HepG2 (cell line): Measurements from ENCODE around the gene SLC19A1. TPM values are rescaled to one million over a fixed set of nuclear protein-coding genes. Genes with fewer than 3 reads are reported as not detected.

Source experiments
- AHR ChIP-seq: IDR thresholded peaks from 2 replicates; pipeline ENCODE4 v1.6.1; 2018; ENCODE audit warnings: missing genetic modification reagents, missing compliant biosample characterization
- ESRRA ChIP-seq: sonication (generic); formaldehyde crosslinking; IDR thresholded peaks from 2 replicates; pipeline ENCODE4 v1.5.1; 2020; ENCODE audit warnings: mild to moderate bottlenecking, low read depth, missing genetic modification reagents
- GATAD2A ChIP-seq: IDR thresholded peaks from 2 replicates; pipeline ENCODE4 v1.6.1; 2016
- KLF13 ChIP-seq: sonication (generic); formaldehyde crosslinking; IDR thresholded peaks from 2 replicates; pipeline ENCODE4 v1.4.0; 2020; ENCODE audit warnings: mild to moderate bottlenecking, missing genetic modification reagents
- MYC ChIP-seq: sonication (generic); formaldehyde crosslinking; IDR thresholded peaks from 2 replicates; pipeline ENCODE4 v1.9.0; 2021; ENCODE audit warnings: missing genetic modification reagents, borderline replicate concordance
- MYNN ChIP-seq: sonication (generic); formaldehyde crosslinking; IDR thresholded peaks from 2 replicates; pipeline ENCODE4 v1.4.0; 2020; ENCODE audit warnings: mild to moderate bottlenecking, low read depth, missing genetic modification reagents
- XBP1 ChIP-seq: sonication (generic); formaldehyde crosslinking; IDR thresholded peaks from 2 replicates; pipeline ENCODE4 v1.5.0; 2020; ENCODE audit warnings: missing genetic modification reagents
- ZNF230 ChIP-seq: sonication (generic); formaldehyde crosslinking; IDR thresholded peaks from 2 replicates; pipeline ENCODE4 v1.4.0; 2020; ENCODE audit warnings: mild to moderate bottlenecking, missing genetic modification reagents
- ZNF383 ChIP-seq: sonication (generic); formaldehyde crosslinking; IDR thresholded peaks from 2 replicates; pipeline ENCODE4 v1.4.0; 2020; ENCODE audit warnings: missing genetic modification reagents, mild to moderate bottlenecking, borderline replicate concordance
- ZNF484 ChIP-seq: sonication (generic); formaldehyde crosslinking; IDR thresholded peaks from 2 replicates; pipeline ENCODE4 v1.5.1; 2020; ENCODE audit warnings: mild to moderate bottlenecking, low read depth, missing genetic modification reagents, borderline replicate concordance
- ZNF7 ChIP-seq: IDR thresholded peaks from 2 replicates; pipeline ENCODE4 v1.6.1; 2016; ENCODE audit warnings: missing biosample characterization, missing genetic modification reagents
- ZNF776 ChIP-seq: sonication (generic); formaldehyde crosslinking; IDR thresholded peaks from 2 replicates; pipeline ENCODE4 v1.4.0; 2020; ENCODE audit warnings: mild to moderate bottlenecking, missing genetic modification reagents
- ZNF790 ChIP-seq: sonication (generic); formaldehyde crosslinking; IDR thresholded peaks from 2 replicates; pipeline ENCODE4 v1.8.0; 2022; ENCODE audit warnings: missing genetic modification reagents, mild to moderate bottlenecking, borderline replicate concordance
- polyA plus RNA-seq, 8 experiments: library from polyadenylated mRNA; depleted of rRNA in 3 of 8; stranded (reverse) in 7 of 8; unstranded in 1 of 8; fragments of >200 nt; fragmentation: Illumina TruSeq in 4 of 8; extraction: Trizol in 4 of 8; gene quantifications; 2 replicates each; pipeline versions ENCODE4 v1.2.1 to v1.2.3, GENCODE V29; 2011 to 2016; ENCODE audit warnings: low read depth in 4 of 8, missing spikeins in 1 of 8, mixed read lengths in 1 of 8; ENCODE audit not compliant: insufficient read depth in 1 of 8
- total RNA-seq, 5 experiments: library from RNA; depleted of rRNA; stranded (reverse); fragments of >200 nt; fragmentation: Illumina TruSeq; extraction: Trizol; gene quantifications; 2 replicates each; pipeline ENCODE4 v1.2.3, GENCODE V29; 2016; ENCODE audit warnings: low read depth in 1 of 5
- TF ChIP-seq, protein P1 (sequence below): sonication (generic); formaldehyde crosslinking; IDR thresholded peaks from 2 replicates; pipeline ENCODE4 v1.5.0; 2020; ENCODE audit warnings: mild to moderate bottlenecking, low read depth, missing genetic modification reagents, borderline replicate concordance
- TF ChIP-seq, protein P2 (sequence below): sonication (generic); formaldehyde crosslinking; IDR thresholded peaks from 2 replicates; pipeline ENCODE4 v1.4.0; 2020; ENCODE audit warnings: mild to moderate bottlenecking, missing genetic modification reagents
- TF ChIP-seq, protein P3 (sequence below): sonication (generic); formaldehyde crosslinking; IDR thresholded peaks from 2 replicates; pipeline ENCODE4 v1.8.0; 2022; ENCODE audit warnings: mild to moderate bottlenecking, missing genetic modification reagents; ENCODE audit not compliant: insufficient replicate concordance
- TF ChIP-seq, protein P4 (sequence below): IDR thresholded peaks from 2 replicates; pipeline ENCODE4 v1.6.1; 2016; ENCODE audit warnings: low read depth

Gene SLC19A1
- total and polyA plus RNA-seq, 2 of the 13 experiments (the other 11 are each of a cell fraction or from before 2014, with no cell fraction given) = 21.8 to 23.0 TPM

DNA sequence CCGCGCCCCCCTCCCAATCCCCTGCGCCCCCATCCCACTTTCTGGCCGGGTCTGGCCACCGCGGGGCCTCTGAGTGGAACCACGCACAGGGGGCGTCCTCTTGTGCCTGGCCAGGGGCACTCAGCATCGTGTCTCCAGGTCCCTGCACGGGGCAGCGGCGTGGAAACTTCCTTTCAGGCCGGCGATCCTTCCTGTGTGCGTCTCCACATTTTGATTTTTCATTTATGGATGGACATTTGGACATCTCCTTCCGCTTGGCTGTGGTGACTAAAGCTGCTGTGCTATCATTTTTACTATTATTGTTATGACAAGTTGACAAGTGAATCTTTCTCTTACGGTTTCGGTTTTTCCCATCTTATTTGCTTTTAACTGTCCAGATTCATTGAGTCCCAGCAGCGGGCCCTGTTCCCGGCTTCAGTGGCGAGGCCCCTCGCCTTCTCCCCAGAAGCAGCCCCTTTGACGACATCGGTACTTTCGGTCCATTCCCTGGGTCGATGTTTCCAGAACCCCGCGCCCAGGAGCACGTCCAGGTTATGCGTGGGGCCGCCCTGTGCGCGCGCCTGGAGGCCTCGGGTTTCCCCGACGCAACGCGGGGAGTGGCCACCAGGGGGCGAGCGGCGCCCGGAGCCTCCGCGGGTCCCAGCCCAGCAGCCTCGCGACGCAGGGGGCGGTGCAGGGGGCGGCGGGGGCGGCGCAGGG lies 12.4 kb upstream of the SLC19A1 start (continued):
- TF ChIP-seq XBP1 (CRISPR knock-in tag) = no peak
- TF ChIP-seq GATAD2A = no peak
- TF ChIP-seq ZNF7 (CRISPR knock-in tag) = no peak
- TF ChIP-seq ESRRA (CRISPR knock-in tag) = no peak
- TF ChIP-seq AHR = no peak
- no peak for TF ChIP-seq ZNF484
- peak; percentile 71; the same call in 1 of the 2 replicates for TF ChIP-seq MYC (CRISPR knock-in tag)
- TF ChIP-seq ZNF790 (CRISPR knock-in tag) = no peak
- TF ChIP-seq, protein P1, sequence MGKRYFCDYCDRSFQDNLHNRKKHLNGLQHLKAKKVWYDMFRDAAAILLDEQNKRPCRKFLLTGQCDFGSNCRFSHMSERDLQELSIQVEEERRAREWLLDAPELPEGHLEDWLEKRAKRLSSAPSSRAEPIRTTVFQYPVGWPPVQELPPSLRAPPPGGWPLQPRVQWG (CRISPR knock-in tag) = no peak
- TF ChIP-seq, protein P2, sequence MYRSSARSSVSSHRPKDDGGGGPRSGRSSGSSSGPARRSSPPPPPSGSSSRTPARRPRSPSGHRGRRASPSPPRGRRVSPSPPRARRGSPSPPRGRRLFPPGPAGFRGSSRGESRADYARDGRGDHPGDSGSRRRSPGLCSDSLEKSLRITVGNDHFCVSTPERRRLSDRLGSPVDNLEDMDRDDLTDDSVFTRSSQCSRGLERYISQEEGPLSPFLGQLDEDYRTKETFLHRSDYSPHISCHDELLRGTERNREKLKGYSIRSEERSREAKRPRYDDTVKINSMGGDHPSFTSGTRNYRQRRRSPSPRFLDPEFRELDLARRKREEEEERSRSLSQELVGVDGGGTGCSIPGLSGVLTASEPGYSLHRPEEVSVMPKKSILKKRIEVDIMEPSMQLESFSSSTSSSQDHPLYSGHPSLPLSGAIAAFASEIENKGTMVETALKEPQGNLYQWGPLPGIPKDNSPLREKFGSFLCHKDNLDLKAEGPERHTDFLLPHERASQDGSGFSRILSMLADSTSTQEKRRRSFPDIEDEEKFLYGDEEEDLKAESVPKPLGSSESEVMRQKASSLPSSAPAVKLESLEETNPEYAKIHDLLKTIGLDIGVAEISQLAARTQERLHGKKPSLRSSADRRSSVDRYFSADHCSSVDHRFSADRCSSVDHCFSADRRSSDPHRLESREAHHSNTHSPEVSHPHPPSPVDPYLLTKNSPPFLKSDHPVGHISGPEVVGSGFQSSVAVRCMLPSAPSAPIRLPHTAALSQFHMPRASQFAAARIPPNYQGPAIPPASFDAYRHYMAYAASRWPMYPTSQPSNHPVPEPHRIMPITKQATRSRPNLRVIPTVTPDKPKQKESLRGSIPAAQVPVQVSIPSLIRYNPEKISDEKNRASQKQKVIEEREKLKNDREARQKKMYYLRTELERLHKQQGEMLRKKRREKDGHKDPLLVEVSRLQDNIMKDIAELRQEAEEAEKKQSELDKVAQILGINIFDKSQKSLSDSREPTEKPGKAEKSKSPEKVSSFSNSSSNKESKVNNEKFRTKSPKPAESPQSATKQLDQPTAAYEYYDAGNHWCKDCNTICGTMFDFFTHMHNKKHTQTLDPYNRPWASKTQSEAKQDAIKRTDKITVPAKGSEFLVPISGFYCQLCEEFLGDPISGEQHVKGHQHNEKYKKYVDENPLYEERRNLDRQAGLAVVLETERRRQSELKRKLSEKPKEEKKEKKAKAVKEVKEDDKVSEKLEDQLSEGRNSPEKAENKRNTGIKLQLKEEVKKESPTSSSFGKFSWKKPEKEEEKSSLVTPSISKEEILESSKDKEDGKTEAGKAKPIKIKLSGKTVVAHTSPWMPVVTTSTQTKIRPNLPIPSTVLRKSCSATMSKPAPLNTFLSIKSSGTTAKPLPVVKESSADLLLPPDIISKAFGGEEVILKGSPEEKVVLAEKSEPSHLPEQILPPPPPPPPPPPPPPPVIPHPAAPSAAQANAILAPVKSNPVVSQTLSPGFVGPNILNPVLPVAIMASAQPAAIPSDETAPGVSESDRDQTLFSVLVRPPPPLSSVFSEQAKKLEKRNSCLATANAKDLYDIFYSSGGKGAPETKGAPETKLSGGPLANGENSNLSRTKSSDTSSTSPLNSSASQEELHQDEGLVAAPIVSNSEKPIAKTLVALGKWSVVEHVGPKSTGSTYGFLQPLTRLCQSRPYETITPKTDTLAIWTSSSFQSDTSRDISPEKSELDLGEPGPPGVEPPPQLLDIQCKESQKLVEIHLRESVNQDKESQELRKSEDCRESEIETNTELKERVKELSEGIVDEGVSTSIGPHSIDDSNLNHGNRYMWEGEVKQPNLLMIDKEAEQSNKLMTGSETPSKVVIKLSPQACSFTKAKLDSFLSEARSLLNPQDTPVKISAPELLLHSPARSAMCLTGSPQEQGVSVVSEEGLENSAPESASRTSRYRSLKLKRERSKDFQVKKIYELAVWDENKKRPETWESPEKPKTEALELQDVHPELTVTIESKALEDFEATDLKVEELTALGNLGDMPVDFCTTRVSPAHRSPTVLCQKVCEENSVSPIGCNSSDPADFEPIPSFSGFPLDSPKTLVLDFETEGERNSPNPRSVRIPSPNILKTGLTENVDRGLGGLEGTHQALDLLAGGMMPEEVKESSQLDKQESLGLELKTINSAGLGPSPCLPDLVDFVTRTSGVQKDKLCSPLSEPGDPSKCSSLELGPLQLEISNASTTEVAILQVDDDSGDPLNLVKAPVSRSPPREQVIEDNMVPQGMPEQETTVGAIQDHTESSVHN (CRISPR knock-in tag) = no peak
- no peak; the same call in 1 of the 2 replicates for TF ChIP-seq MYNN (CRISPR knock-in tag)
- no peak for TF ChIP-seq ZNF776 (CRISPR knock-in tag)
- no peak for TF ChIP-seq ZNF383 (CRISPR knock-in tag)
- TF ChIP-seq, protein P3, sequence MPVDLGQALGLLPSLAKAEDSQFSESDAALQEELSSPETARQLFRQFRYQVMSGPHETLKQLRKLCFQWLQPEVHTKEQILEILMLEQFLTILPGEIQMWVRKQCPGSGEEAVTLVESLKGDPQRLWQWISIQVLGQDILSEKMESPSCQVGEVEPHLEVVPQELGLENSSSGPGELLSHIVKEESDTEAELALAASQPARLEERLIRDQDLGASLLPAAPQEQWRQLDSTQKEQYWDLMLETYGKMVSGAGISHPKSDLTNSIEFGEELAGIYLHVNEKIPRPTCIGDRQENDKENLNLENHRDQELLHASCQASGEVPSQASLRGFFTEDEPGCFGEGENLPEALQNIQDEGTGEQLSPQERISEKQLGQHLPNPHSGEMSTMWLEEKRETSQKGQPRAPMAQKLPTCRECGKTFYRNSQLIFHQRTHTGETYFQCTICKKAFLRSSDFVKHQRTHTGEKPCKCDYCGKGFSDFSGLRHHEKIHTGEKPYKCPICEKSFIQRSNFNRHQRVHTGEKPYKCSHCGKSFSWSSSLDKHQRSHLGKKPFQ (CRISPR knock-in tag) = peak; percentile 3
- no peak for TF ChIP-seq ZNF230 (CRISPR knock-in tag)
- no peak for TF ChIP-seq KLF13 (CRISPR knock-in tag)
- TF ChIP-seq, protein P4, sequence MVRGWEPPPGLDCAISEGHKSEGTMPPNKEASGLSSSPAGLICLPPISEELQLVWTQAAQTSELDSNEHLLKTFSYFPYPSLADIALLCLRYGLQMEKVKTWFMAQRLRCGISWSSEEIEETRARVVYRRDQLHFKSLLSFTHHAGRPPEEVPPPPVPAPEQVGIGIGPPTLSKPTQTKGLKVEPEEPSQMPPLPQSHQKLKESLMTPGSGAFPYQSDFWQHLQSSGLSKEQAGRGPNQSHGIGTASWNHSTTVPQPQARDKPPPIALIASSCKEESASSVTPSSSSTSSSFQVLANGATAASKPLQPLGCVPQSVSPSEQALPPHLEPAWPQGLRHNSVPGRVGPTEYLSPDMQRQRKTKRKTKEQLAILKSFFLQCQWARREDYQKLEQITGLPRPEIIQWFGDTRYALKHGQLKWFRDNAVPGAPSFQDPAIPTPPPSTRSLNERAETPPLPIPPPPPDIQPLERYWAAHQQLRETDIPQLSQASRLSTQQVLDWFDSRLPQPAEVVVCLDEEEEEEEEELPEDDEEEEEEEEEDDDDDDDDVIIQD = no peak
